ENCODE measurements around the gene SORBS1.
A peak's percentile ranks its signal among the peaks of the same experiment; 100 is the strongest.
"Not testable (repeated sequence)": the region's sequence is repeated elsewhere in the genome, so short reads cannot be mapped to it uniquely, and the experiment has no call there.

SORBS1 gene

GRCh38 chr10:95469251-95469650 is 91.9 kb downstream of the SORBS1 start:
- no peak overlapping the region for H3K4me3 ChIP-seq (ENCODE audit: low read depth, low read length)
- ChIA-PET CTCF (interaction anchor here (0.6 to 1.2 kb wide), 3 partner anchors 23 to 39 kb away, joined by 3 to 4 read pairs (median 3); no protein-coding TSS in a partner anchor), POLR2A (no interaction called here)
- H3K9me3 ChIP-seq (ENCODE audit: control insufficient read depth, insufficient read depth, low read depth, low read length): no peaks in the 10 kb centered on the region
- no peak for TF ChIP-seq ZNF544 (tag by site-specific recombination; IDR thresholded peaks at IDR 0.05)
- TF ChIP-seq PRDM6 (tag by site-specific recombination; IDR thresholded peaks at IDR 0.05): peak; percentile 43
- no peaks in the 10 kb centered on the region for H3K36me3 ChIP-seq (ENCODE audit: control insufficient read depth in 2 of 2, insufficient read depth in 1 of 2, low read length in 2 of 2)
- no peak overlapping the region for H3K27ac ChIP-seq (ENCODE audit: extremely low read depth, low read depth, low read length)
- peaks cover 19% of the 10 kb centered on the region for H3K4me1 ChIP-seq (ENCODE audit: control insufficient read depth, insufficient read depth, low read length)

DNA sequence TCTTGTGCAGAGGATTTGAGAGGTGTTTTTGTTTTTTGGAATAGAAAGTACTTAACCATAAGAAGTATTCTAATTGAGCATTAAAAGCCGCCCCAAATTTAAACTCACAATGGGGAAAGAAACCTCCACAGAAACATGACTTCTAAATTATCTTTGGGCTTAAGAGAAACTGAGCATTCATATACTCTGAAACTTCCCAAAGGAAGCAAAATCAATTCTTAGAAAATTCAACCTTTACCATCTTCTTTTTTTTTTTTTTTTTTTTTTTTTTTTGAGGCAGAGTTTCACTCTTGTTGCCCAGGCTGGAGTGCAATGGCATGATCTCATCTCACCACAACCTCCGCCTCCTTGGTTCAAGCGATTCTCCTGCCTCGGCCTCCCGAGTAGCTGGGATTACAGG is 93.5 kb downstream of the SORBS1 start:
- ChIA-PET POLR2A (interaction anchor here (0.6 kb wide), 1 partner anchor 15 kb away, joined by 10 read pairs; no protein-coding TSS in a partner anchor), CTCF (interaction anchor here (0.6 to 1.0 kb wide), 3 partner anchors 17 to 91 kb away, joined by 3 to 4 read pairs (median 3); no protein-coding TSS in a partner anchor)
- H3K4me1 ChIP-seq (ENCODE audit: control insufficient read depth, insufficient read depth, low read length): peaks cover 12% of the 10 kb centered on the region
- peak overlapping the region; percentile 28; the same call in 1 of the 2 replicates for H3K27ac ChIP-seq (ENCODE audit: extremely low read depth, low read depth, low read length)
- not testable (repeated sequence) for H3K36me3 ChIP-seq (ENCODE audit: control insufficient read depth in 2 of 2, insufficient read depth in 1 of 2, low read length in 2 of 2); H3K9me3 ChIP-seq (ENCODE audit: control insufficient read depth, insufficient read depth, low read depth, low read length); H3K4me3 ChIP-seq (ENCODE audit: low read depth, low read length)
- peak; percentile 78 for TF ChIP-seq ZNF362 (tag by site-specific recombination; IDR thresholded peaks at IDR 0.05)
- TF ChIP-seq ZNF335 (tag by site-specific recombination; conservative IDR thresholded peaks at IDR 0.05): peak; percentile 19

DNA sequence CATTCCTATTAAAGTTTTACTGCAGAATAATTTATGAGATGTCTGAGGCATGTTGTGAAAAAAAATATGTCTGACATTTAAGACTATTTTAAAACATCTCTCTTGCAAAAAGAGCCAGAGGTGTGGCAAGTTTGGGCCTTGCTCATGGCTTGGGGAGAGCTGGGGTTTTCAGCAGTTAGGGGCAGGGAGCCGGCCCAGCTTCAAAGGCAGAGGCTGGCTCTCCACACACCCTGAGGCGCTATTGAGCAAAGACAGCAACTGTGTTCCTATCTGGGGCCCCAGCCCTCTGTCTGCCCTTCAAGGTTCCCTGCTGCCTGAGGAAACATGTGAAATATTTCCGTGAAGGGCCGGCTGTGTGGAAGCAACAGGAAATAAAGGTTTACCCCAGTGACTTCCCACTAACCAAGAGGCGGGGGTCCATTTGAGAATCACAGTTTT is 94.0 kb downstream of the SORBS1 start:
- Histone ChIP-seq H3K4me3 (ENCODE audit: low read depth, low read length) (no peak overlapping the region), H3K4me1 (ENCODE audit: control insufficient read depth, insufficient read depth, low read length) (peaks cover 12% of the 10 kb centered on the region), H3K36me3 (ENCODE audit: control insufficient read depth in 2 of 2, insufficient read depth in 1 of 2, low read length in 2 of 2) (no peaks in the 10 kb centered on the region), H3K9me3 (ENCODE audit: control insufficient read depth, insufficient read depth, low read depth, low read length) (no peaks in the 10 kb centered on the region), H3K27ac (ENCODE audit: extremely low read depth, low read depth, low read length) (peak overlapping the region; percentile 28; the same call in 1 of the 2 replicates)
- ChIA-PET POLR2A (interaction anchor here (0.5 kb wide), 1 partner anchor 8 kb away, joined by 4 read pairs; no protein-coding TSS in a partner anchor), CTCF (interaction anchor here (0.7 to 1.9 kb wide), 4 partner anchors 12 to 96 kb away, joined by 3 to 5 read pairs (median 3); no protein-coding TSS in a partner anchor)
- no peak for TF ChIP-seq SETDB1 (IDR thresholded peaks at IDR 0.05; ENCODE audit: insufficient read length, low read length)
- no peak for TF ChIP-seq ZNF248 (tag by site-specific recombination; IDR thresholded peaks at IDR 0.05)
- TF ChIP-seq HOXD13 (CRISPR knock-in tag; IDR thresholded peaks at IDR 0.05; ENCODE audit: borderline replicate concordance): no peak
- TF ChIP-seq ZNF211 (tag by site-specific recombination; IDR thresholded peaks at IDR 0.05; ENCODE audit: low read depth): no peak
- no peak for TF ChIP-seq ZNF707 (tag by site-specific recombination; IDR thresholded peaks at IDR 0.05)
- TF ChIP-seq CTCF (tag by site-specific recombination; IDR thresholded peaks at IDR 0.05): peak; percentile 39; the same call in 1 of the 2 replicates
- TF ChIP-seq ZNF175 (tag by site-specific recombination; IDR thresholded peaks at IDR 0.05): no peak
- TF ChIP-seq ZNF132 (tag by site-specific recombination; IDR thresholded peaks at IDR 0.05; ENCODE audit: borderline replicate concordance): no peak
- peak; percentile 15; the same call in 1 of the 2 replicates for TF ChIP-seq ZNF18 (tag by site-specific recombination; IDR thresholded peaks at IDR 0.05)
- TF ChIP-seq ZNF561 (tag by site-specific recombination; IDR thresholded peaks at IDR 0.05; ENCODE audit: borderline replicate concordance): peak; percentile 71; the same call in 1 of the 2 replicates
- peak; percentile 86 for TF ChIP-seq ZBTB20 (tag by site-specific recombination; IDR thresholded peaks at IDR 0.05)
- TF ChIP-seq OSR2 (tag by site-specific recombination; IDR thresholded peaks at IDR 0.05): peak; percentile 45; the same call in 1 of the 2 replicates
- TF ChIP-seq INSM2 (tag by site-specific recombination; IDR thresholded peaks at IDR 0.05): no peak
- TF ChIP-seq FEZF1 (tag by site-specific recombination; IDR thresholded peaks at IDR 0.05): peak; percentile 75
- TF ChIP-seq ZXDB (tag by site-specific recombination; IDR thresholded peaks at IDR 0.05): 0 out of 2 replicates have a peak, but pooled peaks have one; percentile 43
- TF ChIP-seq ZNF391 (tag by site-specific recombination; IDR thresholded peaks at IDR 0.05; ENCODE audit: borderline replicate concordance, low read depth): no peak
- TF ChIP-seq SCRT2 (tag by site-specific recombination; IDR thresholded peaks at IDR 0.05): peak; percentile 63; the same call in 1 of the 2 replicates
- TF ChIP-seq TCF7L2 (IDR thresholded peaks at IDR 0.05; ENCODE audit: borderline replicate concordance, low read depth, low read length): peak; percentile 95
- TF ChIP-seq ZBTB17 (tag by site-specific recombination; IDR thresholded peaks at IDR 0.05): peak; percentile 21; the same call in 1 of the 2 replicates
- peak; percentile 64 for TF ChIP-seq ZBTB8A (tag by site-specific recombination; IDR thresholded peaks at IDR 0.05)

Data from HEK293 (cell line).